Measurements from ENCODE around the gene PPFIA2.
A peak's percentile ranks its signal among the peaks of the same experiment; 100 is the strongest.

The PPFIA2 gene

GRCh38 chr12:81542065-81543010 is 216.8 kb downstream of the PPFIA2 start:
- no peaks in the 10 kb centered on the region for H3K9me3 Mint-ChIP-seq
- H3K27ac Mint-ChIP-seq: peak overlapping the region in 1 of 3 experiments; percentile 14
- no peaks in the 10 kb centered on the region for H3K4me1 Mint-ChIP-seq
- H3K27me3 Mint-ChIP-seq (ENCODE audit: low read depth): no peaks in the 10 kb centered on the region
- H3K4me3 Mint-ChIP-seq: no peak overlapping the region
- TF ChIP-seq, protein P1, sequence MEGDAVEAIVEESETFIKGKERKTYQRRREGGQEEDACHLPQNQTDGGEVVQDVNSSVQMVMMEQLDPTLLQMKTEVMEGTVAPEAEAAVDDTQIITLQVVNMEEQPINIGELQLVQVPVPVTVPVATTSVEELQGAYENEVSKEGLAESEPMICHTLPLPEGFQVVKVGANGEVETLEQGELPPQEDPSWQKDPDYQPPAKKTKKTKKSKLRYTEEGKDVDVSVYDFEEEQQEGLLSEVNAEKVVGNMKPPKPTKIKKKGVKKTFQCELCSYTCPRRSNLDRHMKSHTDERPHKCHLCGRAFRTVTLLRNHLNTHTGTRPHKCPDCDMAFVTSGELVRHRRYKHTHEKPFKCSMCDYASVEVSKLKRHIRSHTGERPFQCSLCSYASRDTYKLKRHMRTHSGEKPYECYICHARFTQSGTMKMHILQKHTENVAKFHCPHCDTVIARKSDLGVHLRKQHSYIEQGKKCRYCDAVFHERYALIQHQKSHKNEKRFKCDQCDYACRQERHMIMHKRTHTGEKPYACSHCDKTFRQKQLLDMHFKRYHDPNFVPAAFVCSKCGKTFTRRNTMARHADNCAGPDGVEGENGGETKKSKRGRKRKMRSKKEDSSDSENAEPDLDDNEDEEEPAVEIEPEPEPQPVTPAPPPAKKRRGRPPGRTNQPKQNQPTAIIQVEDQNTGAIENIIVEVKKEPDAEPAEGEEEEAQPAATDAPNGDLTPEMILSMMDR (IDR thresholded peaks at IDR 0.05; ENCODE audit: unreplicated experiment in 3 of 3): no peak
- no peaks in the 10 kb centered on the region for H3K36me3 Mint-ChIP-seq (ENCODE audit: low read depth)

- TF ChIP-seq, protein P1 (IDR thresholded peaks at IDR 0.05; ENCODE audit: unreplicated experiment in 3 of 3): no peak
- Mint-ChIP-seq H3K36me3 (ENCODE audit: low read depth) (no peaks in the 10 kb centered on the region), H3K4me3 (no peak overlapping the region), H3K9me3 (no peaks in the 10 kb centered on the region), H3K27me3 (ENCODE audit: low read depth) (no peaks in the 10 kb centered on the region), H3K4me1 (no peaks in the 10 kb centered on the region), H3K27ac (no peak overlapping the region)
Observed at GRCh38 chr12:81541121-81541520, 218.0 kb downstream of the PPFIA2 start.

GRCh38 chr12:81539279-81539678 is 219.9 kb downstream of the PPFIA2 start:
- TF ChIP-seq, protein P1 (IDR thresholded peaks at IDR 0.05; ENCODE audit: unreplicated experiment in 3 of 3): no peak
- no peaks in the 10 kb centered on the region for H3K27me3 Mint-ChIP-seq (ENCODE audit: low read depth)
- H3K4me3 Mint-ChIP-seq: no peak overlapping the region
- no peak overlapping the region for H3K27ac Mint-ChIP-seq
- no peaks in the 10 kb centered on the region for H3K36me3 Mint-ChIP-seq (ENCODE audit: low read depth)
- H3K4me1 Mint-ChIP-seq: no peaks in the 10 kb centered on the region
- H3K9me3 Mint-ChIP-seq: no peaks in the 10 kb centered on the region

DNA sequence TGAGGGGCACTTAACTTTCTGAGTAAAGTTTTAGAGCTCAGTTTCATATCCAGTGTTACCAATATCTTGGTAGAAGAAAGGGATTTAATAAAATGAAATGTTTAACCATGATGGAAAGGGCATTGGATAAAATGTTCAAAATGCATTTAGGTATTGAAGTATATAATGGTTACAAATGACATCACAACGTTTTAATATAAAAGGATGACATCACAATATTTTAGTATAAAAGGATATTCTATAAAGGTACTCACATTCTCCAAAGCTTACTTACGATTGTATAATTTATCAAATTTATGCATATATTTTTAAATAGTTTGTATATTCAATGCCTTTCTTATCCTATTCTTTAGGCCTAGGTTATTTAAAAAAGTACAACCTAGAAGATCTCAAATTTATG is 226.1 kb downstream of the PPFIA2 start:
- no peaks in the 10 kb centered on the region for H3K9me3 Mint-ChIP-seq
- H3K27ac Mint-ChIP-seq: no peak overlapping the region
- TF ChIP-seq, protein P1 (IDR thresholded peaks at IDR 0.05; ENCODE audit: unreplicated experiment in 3 of 3): no peak
- H3K27me3 Mint-ChIP-seq (ENCODE audit: low read depth): no peaks in the 10 kb centered on the region
- no peaks in the 10 kb centered on the region for H3K36me3 Mint-ChIP-seq (ENCODE audit: low read depth)
- H3K4me1 Mint-ChIP-seq: no peaks in the 10 kb centered on the region
- H3K4me3 Mint-ChIP-seq: no peak overlapping the region

DNA sequence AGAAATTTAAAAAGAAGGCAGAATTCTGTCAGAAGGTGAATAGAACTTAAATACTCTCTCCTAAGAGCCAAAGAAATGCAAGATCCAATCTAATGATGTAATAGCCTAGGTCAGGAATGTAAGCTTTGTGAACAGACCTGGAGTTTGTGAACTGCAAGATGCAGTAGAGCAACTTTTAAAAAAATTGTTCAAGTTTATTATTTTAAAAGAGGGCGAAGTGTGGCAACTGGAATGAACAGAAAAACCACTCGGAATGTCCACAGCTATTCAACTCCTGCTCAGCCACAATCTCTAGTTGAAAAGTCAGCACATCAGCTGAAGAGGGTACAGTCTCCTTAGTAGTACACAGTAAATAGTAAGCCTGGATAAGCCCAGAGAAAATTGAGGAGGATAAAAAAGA is 228.8 kb downstream of the PPFIA2 start:
- H3K9me3 Mint-ChIP-seq: no peaks in the 10 kb centered on the region
- no peaks in the 10 kb centered on the region for H3K27me3 Mint-ChIP-seq (ENCODE audit: low read depth)
- H3K36me3 Mint-ChIP-seq (ENCODE audit: low read depth): no peaks in the 10 kb centered on the region
- TF ChIP-seq, protein P1 (IDR thresholded peaks at IDR 0.05; ENCODE audit: unreplicated experiment in 3 of 3): no peak
- H3K27ac Mint-ChIP-seq: no peak overlapping the region
- H3K4me3 Mint-ChIP-seq: no peak overlapping the region
- no peaks in the 10 kb centered on the region for H3K4me1 Mint-ChIP-seq

Data from nephron (organoid).